OCI-LY3 (cell line): ENCODE data around the gene GIN1.

ENCODE experiments used
- H2AFZ ChIP-seq: fragments of 200-600, 300-600 bp; shearing (Covaris generic); 2 replicates; pipeline ENCODE4 v1.6.0; 2014; ENCODE audit warnings: antibody characterized with exemption, low read depth, low read length
- H3K27ac ChIP-seq: fragments of 200-600, 300-600 bp; sonication (generic); 2 replicates; pipeline ENCODE4 v1.5.1; 2014; ENCODE audit warnings: mild to moderate bottlenecking, low read length, moderate library complexity, mixed read lengths
- H3K27me3 ChIP-seq: fragments of 200-600, 300-600 bp; sonication (generic); 2 replicates; pipeline ENCODE4 v1.6.1; 2014; ENCODE audit warnings: low read depth, low read length, mixed read lengths
- H3K36me3 ChIP-seq: fragments of 200-600, 300-600 bp; sonication (generic); replicated peaks from 2 replicates; pipeline ENCODE3; 2014; ENCODE audit warnings: low read depth, low read length, mixed read lengths
- H3K4me1 ChIP-seq: fragments of 300-600, 200-600 bp; sonication (generic); 2 replicates; pipeline ENCODE4 v1.6.1; 2014; ENCODE audit warnings: low read length, mixed read lengths
- H3K4me2 ChIP-seq: fragments of 200-600, 300-600 bp; sonication (generic); 2 replicates; pipeline ENCODE4 v1.6.1; 2014; ENCODE audit warnings: low read length, mixed read lengths
- H3K4me3 ChIP-seq: fragments of 300-600, 200-600 bp; sonication (generic); 2 replicates; pipeline ENCODE4 v1.5.1; 2014; ENCODE audit warnings: antibody characterized with exemption, mild to moderate bottlenecking, low read length, moderate library complexity
- H3K79me2 ChIP-seq: fragments of 300-600, 200-600 bp; shearing (Covaris generic); 2 replicates; pipeline ENCODE4 v1.6.1; 2014; ENCODE audit warnings: mild to moderate bottlenecking, low read length, mixed read lengths
- H3K9ac ChIP-seq: fragments of 300-600, 200-600 bp; shearing (Covaris generic); 2 replicates; pipeline ENCODE4 v1.6.0; 2014; ENCODE audit warnings: mild to moderate bottlenecking, low read length, moderate library complexity
- H3K9me3 ChIP-seq: fragments of 200-600, 300-600 bp; shearing (Covaris generic); 2 replicates; pipeline ENCODE4 v1.6.1; 2014; ENCODE audit warnings: low read length, mixed read lengths; ENCODE audit not compliant: insufficient read depth
- H4K20me1 ChIP-seq: fragments of 200-600, 300-600 bp; sonication (generic); 2 replicates; pipeline ENCODE4 v1.6.1; 2016; ENCODE audit warnings: low read length, mixed read lengths; ENCODE audit not compliant: insufficient read depth
- CTCF ChIP-seq: fragments of 200-600, 300-600 bp; sonication (generic); IDR thresholded peaks from 2 replicates; pipeline ENCODE4 v1.5.1; 2014; ENCODE audit warnings: antibody characterized with exemption, low read length, low read depth
- EZH2phosphoT487 ChIP-seq: fragments of 200-600 bp; shearing (Covaris generic); IDR thresholded peaks from 2 replicates; pipeline ENCODE4 v1.6.1; 2018; ENCODE audit warnings: antibody characterized with exemption, mixed run types, low read depth

GIN1 gene

GRCh38 chr5:103119765-103120606 lies at the start of gene GIN1, which contains the start of gene PPIP5K2:
Gene GIN1 (minus strand): TSS chr5:103120138. CDS start chr5:103108707, 11,431 bp downstream.
Gene PPIP5K2 (plus strand): TSS chr5:103120301. CDS start chr5:103129590, 9,289 bp downstream.
- peak within 1 kb of the TSS; percentile 81 for H2AFZ ChIP-seq
- peak within 1 kb of the TSS; percentile 97 for H3K9ac ChIP-seq
- peak within 1 kb of the TSS; percentile 95 for H3K4me2 ChIP-seq
- peaks cover 19% of the 10 kb centered on the region for H3K4me1 ChIP-seq
- H3K27ac ChIP-seq: peak within 1 kb of the TSS; percentile 97
- H4K20me1 ChIP-seq: no peaks in the 10 kb centered on the region
- no peaks in the 10 kb centered on the region for H3K36me3 ChIP-seq
- no peaks in the 10 kb centered on the region for H3K9me3 ChIP-seq
- H3K79me2 ChIP-seq: peaks cover 68% of the 10 kb centered on the region
- peak within 1 kb of the TSS; percentile 98 for H3K4me3 ChIP-seq
- TF ChIP-seq EZH2phosphoT487: no peak
- TF ChIP-seq CTCF: no peak
- no peaks in the 10 kb centered on the region for H3K27me3 ChIP-seq

- no peak overlapping the region for H2AFZ ChIP-seq
- peak overlapping the region; percentile 57 for H3K27ac ChIP-seq
- H3K79me2 ChIP-seq: no peaks in the 10 kb centered on the region
- H3K36me3 ChIP-seq: peaks cover 6% of the 10 kb centered on the region
- TF ChIP-seq EZH2phosphoT487 (no peak), CTCF (no peak)
- H4K20me1 ChIP-seq: no peaks in the 10 kb centered on the region
- H3K9ac ChIP-seq: no peak overlapping the region
- peaks cover 12% of the 10 kb centered on the region for H3K4me1 ChIP-seq
- H3K27me3 ChIP-seq: no peaks in the 10 kb centered on the region
- no peak overlapping the region for H3K4me3 ChIP-seq
- H3K9me3 ChIP-seq: no peaks in the 10 kb centered on the region
- peak overlapping the region; percentile 22; the same call in 1 of the 2 replicates for H3K4me2 ChIP-seq
Measured at GRCh38 chr5:103166706-103167105, 46.8 kb upstream of the GIN1 start.

- TF ChIP-seq CTCF: no peak
- TF ChIP-seq EZH2phosphoT487: no peak
- no peak overlapping the region for H3K9ac ChIP-seq
- no peak overlapping the region for H2AFZ ChIP-seq
- H3K79me2 ChIP-seq: no peaks in the 10 kb centered on the region
- no peak overlapping the region for H3K4me2 ChIP-seq
- H3K27me3 ChIP-seq: no peaks in the 10 kb centered on the region
- no peak overlapping the region for H3K27ac ChIP-seq
- H3K4me1 ChIP-seq: no peaks in the 10 kb centered on the region; the same call in 1 of the 2 replicates
- H3K9me3 ChIP-seq: no peaks in the 10 kb centered on the region
- no peaks in the 10 kb centered on the region for H4K20me1 ChIP-seq
- no peak overlapping the region for H3K4me3 ChIP-seq
- H3K36me3 ChIP-seq: no peaks in the 10 kb centered on the region
Measured at GRCh38 chr5:103151156-103151555, 31.2 kb upstream of the GIN1 start.

- Histone ChIP-seq H3K9ac (no peak overlapping the region), H3K4me1 (no peaks in the 10 kb centered on the region; the same call in 1 of the 2 replicates), H3K4me2 (no peak overlapping the region), H3K27me3 (no peaks in the 10 kb centered on the region), H3K9me3 (no peaks in the 10 kb centered on the region), H2AFZ (no peak overlapping the region), H3K36me3 (no peaks in the 10 kb centered on the region), H3K79me2 (no peaks in the 10 kb centered on the region), H3K4me3 (no peak overlapping the region), H3K27ac (no peak overlapping the region), H4K20me1 (no peaks in the 10 kb centered on the region)
- TF ChIP-seq EZH2phosphoT487: no peak
- no peak for TF ChIP-seq CTCF
Measured at GRCh38 chr5:103148213-103148612, 28.3 kb upstream of the GIN1 start.
